Subcutaneous abdominal adipose tissue (tissue), 5 donors: ENCODE measurements around the gene ZFP62.
"Not testable (repeated sequence)": the region's sequence is repeated elsewhere in the genome, so short reads cannot be mapped to it uniquely, and the experiment has no call there.

Source experiments
- H3K27ac ChIP-seq: one replicate; pipeline ENCODE4 v1.7.0; 2013; ENCODE audit warnings: low read depth, mild to moderate bottlenecking, inconsistent platforms, low read length, moderate library complexity
- H3K27me3 ChIP-seq, 5 donors: one replicate each; pipeline ENCODE4 v1.7.0; 2013; ENCODE audit warnings: low read length in 5 of 5, inconsistent platforms in 1 of 5; ENCODE audit not compliant: control insufficient read depth in 5 of 5, insufficient read depth in 4 of 5
- H3K36me3 ChIP-seq, 5 donors: one replicate each; pipeline ENCODE4 v1.7.0; 2013; ENCODE audit warnings: low read length in 5 of 5; ENCODE audit not compliant: control insufficient read depth in 5 of 5, insufficient read depth in 5 of 5
- H3K4me1 ChIP-seq, 5 donors: one replicate each; pipeline ENCODE4 v1.7.0; 2013; ENCODE audit warnings: low read length in 5 of 5, mild to moderate bottlenecking in 3 of 5, moderate library complexity in 1 of 5; ENCODE audit not compliant: control insufficient read depth in 5 of 5, insufficient read depth in 5 of 5
- H3K4me3 ChIP-seq, 5 donors: one replicate each; pipeline ENCODE4 v1.7.0; 2013; ENCODE audit warnings: low read length in 5 of 5, low read depth in 1 of 5
- H3K9ac ChIP-seq, 5 donors: one replicate each; pipeline ENCODE4 v1.7.0; 2013; ENCODE audit warnings: low read length in 5 of 5, mild to moderate bottlenecking in 4 of 5, moderate library complexity in 3 of 5
- H3K9me3 ChIP-seq, 5 donors: one replicate each; pipeline ENCODE4 v1.7.0; 2013; ENCODE audit warnings: low read length in 5 of 5; ENCODE audit not compliant: control insufficient read depth in 5 of 5
- donor health status: healthy.
- donor health status: healthy.
- donor health status: healthy.
- donor health status: healthy.
- donor health status: healthy.

Gene ZFP62

DNA sequence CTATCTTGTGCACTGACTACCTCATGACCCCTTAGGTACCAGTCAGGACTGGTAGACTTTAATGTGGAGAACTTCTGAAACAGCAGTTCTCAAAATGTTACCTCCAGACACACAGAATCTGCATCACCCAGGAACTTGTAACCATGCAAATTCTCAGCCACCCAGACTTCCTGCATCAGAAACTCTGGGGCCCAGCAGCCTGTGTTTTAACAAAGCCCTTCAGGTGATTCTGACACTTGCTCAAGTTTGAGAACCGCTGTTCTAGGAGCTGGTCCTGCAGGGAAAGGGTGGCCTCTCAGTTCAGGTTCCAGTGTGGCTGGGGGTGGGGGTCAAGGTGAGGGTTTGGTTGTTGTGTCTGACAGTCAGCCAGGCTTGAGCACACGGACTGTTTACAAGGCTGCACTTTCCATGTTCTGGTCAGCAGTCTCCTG lies 28.4 kb downstream of the ZFP62 start:
- Histone ChIP-seq H3K36me3 (peaks cover 5 to 36% (median 35%) of the 10 kb centered on the region in 5 donors), H3K4me3 (peak overlapping the region in 4 of 5 donors; percentile 93 to 99 (median 98)), H3K9ac (peak overlapping the region in 3 of 5 donors; percentile 88 to 94 (median 88))

DNA sequence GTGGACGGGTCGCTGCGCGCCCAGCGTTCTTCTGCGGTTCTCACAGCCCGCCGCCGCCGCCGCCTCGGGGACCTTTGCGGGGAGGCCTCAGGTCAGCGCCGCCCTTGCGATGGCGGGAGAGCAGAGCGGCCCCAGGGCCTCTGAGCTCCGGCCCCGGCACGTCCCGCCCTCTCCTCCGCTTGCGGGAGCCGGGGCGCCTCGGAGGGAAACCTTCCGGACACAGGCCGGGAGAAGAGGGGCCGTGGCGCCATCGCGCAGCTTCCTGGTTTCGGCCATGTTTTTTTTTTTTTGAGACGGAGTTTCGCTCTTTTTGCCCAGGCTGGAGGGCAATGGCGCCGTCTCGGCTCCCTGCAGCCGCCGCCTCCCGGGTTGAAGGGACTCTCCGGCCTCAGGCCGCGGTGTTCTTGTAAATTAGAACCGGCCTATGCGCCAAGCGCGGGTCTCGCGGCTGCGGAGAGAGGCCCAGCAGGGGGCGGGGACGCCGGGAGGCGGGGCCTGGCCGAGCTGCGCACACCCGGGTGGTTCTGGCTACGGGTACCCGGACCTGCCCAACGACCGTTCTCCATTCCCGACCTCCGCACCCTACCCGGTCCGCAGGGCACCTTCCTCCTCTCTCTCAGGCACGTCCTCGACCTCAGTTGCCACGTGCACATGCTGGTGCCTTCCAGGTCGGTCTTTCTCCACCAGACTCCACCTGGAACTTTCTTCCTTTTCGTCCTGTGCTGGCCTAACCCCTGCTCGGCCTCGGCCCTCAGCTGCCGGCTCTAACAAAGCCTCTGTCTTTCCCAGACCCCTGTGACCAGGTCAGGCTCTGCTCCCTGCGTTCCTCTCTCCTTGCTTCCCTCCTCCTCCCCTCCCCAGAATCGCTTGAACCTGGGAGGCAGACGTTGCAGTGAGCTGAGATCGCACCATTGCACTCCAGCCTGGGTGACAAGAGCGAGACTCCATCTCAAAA lies 29.7 kb downstream of the ZFP62 start:
- H3K4me1 ChIP-seq: peaks cover 9 to 63% (median 47%) of the 10 kb centered on the region in 5 donors
- H3K27me3 ChIP-seq: no peaks in the 10 kb centered on the region
- peak overlapping the region; percentile 78 to 99 (median 98) for H3K4me3 ChIP-seq
- peaks cover 5 to 25% (median 24%) of the 10 kb centered on the region in 5 donors for H3K36me3 ChIP-seq
- peak overlapping the region; percentile 96 for H3K27ac ChIP-seq
- H3K9ac ChIP-seq: peak overlapping the region; percentile 88 to 94 (median 88)
- peaks cover 0 to 4% (median 0%) of the 10 kb centered on the region in 5 donors for H3K9me3 ChIP-seq

More for the DNA sequence above, 28.4 kb downstream of the ZFP62 start:
- Histone ChIP-seq H3K9me3 (peaks cover 0 to 4% (median 0%) of the 10 kb centered on the region in 5 donors), H3K27ac (peak overlapping the region; percentile 96), H3K4me1 (peaks cover 9 to 54% (median 45%) of the 10 kb centered on the region in 5 donors), H3K27me3 (no peaks in the 10 kb centered on the region)

DNA sequence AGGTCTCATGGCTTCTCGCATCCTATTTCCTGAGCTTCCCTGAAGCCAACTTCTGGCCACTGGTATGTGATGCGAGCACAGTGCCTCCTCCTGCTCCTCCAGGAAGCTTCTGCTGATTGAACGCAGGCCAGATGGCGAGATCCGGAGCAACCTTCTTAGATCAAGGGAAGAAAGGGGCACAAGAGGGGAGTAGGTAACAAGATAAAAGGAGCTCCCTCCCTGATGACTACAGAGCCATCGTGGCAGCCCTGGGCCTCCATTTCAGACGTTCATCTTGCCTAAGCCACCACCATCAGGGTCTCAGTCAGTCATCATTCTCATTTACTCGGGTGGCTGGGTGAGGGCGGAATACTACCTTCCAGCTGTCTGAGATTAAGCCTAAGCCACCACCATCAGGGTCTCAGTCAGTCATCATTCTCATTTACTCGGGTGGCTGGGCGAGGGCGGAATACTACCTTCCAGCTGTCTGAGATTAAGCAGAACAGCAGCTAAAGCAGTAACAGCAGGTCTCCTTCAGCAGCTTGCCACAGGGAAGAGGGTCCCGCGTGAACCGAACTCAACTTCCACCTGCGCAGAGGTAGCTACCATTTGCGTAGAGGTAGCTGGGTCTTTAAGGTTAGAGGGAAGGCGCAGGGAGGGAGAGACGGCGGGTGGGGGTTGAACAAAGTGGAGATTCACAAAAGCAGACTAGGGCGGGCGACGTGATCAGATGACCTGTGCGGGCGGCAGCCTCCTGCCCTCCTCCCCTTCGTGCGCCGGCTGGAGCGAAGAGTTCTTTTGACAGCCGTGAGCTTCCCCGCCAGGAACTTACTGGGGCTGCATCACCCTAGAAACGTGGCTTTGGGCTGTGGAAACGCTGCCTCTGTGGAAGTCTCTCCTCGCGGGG lies 30.6 kb downstream of the ZFP62 start:
- Histone ChIP-seq H3K36me3 (peaks cover 5 to 17% (median 14%) of the 10 kb centered on the region in 5 donors), H3K27me3 (no peaks in the 10 kb centered on the region), H3K9ac (peak overlapping the region; percentile 88 to 94 (median 88)), H3K4me3 (peak overlapping the region; percentile 78 to 99 (median 98)), H3K9me3 (peaks cover 0 to 4% (median 0%) of the 10 kb centered on the region in 5 donors), H3K27ac (peak overlapping the region; percentile 96), H3K4me1 (peaks cover 16 to 73% (median 57%) of the 10 kb centered on the region in 5 donors)

DNA sequence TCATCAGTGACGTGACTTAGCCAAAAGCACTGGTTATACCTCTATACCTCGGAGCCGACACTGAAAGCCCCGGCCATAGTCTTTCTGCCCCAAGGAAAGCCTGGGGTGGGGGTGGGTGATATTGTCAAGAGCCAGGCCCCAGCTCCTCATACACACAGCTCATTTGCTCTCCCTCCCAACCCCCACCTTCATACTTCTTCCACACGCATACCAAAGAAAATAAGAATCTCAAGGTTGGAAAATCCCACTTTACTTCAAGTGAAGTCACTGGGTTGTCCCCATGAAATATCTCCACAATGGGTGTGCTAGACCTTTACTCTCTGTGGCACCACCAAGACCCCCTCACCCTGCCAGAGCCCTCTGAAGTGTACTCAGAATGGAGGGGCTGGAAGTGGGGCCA lies 31.4 kb downstream of the ZFP62 start:
- H3K36me3 ChIP-seq: peaks cover 2 to 9% (median 7%) of the 10 kb centered on the region in 5 donors
- H3K4me1 ChIP-seq: peaks cover 20 to 74% (median 60%) of the 10 kb centered on the region in 5 donors
- H3K4me3 ChIP-seq: peak overlapping the region; percentile 78 to 99 (median 98)
- H3K9ac ChIP-seq: peak overlapping the region in 4 of 5 donors; percentile 88 to 94 (median 88)
- no peaks in the 10 kb centered on the region for H3K27me3 ChIP-seq
- peak overlapping the region; percentile 96 for H3K27ac ChIP-seq
- peaks cover 0 to 4% (median 0%) of the 10 kb centered on the region in 5 donors for H3K9me3 ChIP-seq

DNA sequence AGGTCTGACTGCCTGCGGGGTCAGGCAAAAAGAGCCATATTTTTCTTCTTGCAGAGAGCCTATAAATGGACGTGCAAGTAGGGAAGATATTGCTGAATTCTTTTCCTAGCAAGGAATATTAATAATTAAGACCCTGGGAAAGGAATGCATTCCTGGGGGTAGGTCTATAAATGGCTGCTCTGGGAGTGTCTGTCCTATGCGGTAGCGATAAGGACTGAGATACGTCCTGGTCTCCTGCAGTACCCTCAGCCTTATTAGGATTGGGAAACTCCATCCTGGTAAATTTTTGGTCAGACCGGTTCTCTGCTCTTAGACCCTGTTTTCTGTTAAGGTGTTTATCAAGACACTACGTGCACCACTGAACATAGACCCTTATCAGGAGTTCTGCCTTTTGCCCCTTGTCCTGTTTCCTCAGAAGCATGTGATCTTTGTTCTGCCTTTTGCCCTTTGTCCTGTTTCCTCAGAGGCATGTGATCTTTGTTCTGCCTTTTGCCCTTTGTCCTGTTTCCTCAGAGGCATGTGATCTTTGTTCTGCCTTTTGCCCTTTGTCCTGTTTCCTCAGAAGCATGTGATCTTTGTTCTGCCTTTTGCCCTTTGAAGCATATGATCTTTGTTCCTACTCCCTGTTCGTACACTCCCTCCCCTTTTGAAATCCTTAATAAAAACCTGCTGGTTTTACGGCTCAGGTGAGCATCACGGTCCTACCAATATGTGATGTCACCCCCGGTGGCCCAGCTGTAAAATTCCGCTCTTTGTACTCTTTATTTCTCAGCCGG lies 32.1 kb downstream of the ZFP62 start:
- Histone ChIP-seq H3K4me1 (peaks cover 20 to 79% (median 62%) of the 10 kb centered on the region in 5 donors), H3K9ac (peak overlapping the region in 1 of 5 donors; percentile 94), H3K27ac (peak overlapping the region; percentile 96), H3K4me3 (peak overlapping the region in 2 of 5 donors; percentile 78 to 98)
- H3K9me3 ChIP-seq, H3K36me3 ChIP-seq, H3K27me3 ChIP-seq: not testable (repeated sequence)

DNA sequence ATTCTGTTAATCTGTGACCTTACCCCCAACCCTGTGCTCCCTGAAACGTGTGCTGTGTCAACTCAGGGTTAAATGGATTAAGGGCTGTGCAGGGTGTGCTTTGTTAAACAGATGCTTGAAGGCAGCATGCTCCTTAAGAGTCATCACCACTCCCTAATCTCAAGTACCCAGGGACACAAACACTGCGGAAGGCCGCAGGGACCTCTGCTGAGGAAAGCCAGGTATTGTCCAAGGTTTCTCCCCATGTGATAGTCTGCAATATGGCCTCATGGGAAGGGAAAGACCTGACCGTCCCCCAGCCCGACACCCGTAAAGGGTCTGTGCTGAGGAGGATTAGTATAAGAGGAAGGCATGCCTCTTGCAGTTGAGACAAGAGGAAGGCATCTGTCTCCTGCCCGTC lies 33.7 kb downstream of the ZFP62 start:
- Histone ChIP-seq H3K27ac (peak overlapping the region; percentile 68), H3K4me1 (peaks cover 19 to 73% (median 62%) of the 10 kb centered on the region in 5 donors)

DNA sequence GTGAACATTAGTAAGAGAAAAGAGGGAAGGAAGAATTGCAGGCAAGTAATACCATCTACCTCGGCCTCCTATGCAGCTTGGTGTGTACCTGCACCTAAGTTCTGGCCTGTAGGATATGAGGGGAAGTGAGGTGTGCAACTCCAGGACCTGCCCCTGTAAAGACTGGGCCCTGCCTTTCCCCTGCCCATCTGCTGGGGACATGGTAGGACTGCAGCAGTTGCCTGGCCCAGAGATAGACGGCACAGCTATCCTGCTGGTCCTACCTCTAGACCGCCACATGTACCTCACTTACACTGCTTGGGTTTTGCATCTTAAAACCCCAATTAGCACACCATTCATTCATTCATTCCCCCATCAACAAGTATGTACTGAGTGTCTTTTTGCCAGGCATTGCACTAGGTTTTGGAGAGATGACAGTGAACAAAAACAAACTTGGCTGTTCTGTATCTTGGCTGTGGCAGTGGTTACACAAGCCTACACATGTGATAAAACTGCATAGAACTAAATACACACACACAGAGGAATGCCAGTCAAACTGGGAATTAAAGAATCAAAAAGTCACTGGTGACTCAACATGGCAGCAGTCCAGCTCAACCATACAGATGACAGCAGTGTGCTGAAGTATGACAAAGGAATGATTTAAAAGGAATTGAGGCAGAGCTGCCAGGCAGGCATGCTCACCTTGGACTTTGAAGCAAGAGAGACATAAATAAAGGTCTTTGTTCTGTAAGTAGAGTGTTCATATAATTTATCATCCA lies 35.1 kb downstream of the ZFP62 start:
- peak overlapping the region; percentile 68 for H3K27ac ChIP-seq
- no peaks in the 10 kb centered on the region for H3K27me3 ChIP-seq
- H3K9me3 ChIP-seq: peaks cover 0 to 4% (median 0%) of the 10 kb centered on the region in 5 donors
- H3K36me3 ChIP-seq: peaks cover 0 to 2% (median 0%) of the 10 kb centered on the region in 5 donors
- peaks cover 18 to 70% (median 60%) of the 10 kb centered on the region in 5 donors for H3K4me1 ChIP-seq
- H3K4me3 ChIP-seq: no peak overlapping the region
- peak overlapping the region in 1 of 5 donors; percentile 17 for H3K9ac ChIP-seq

More for the DNA sequence above, 33.7 kb downstream of the ZFP62 start:
- H3K9me3 ChIP-seq, H3K9ac ChIP-seq, H3K27me3 ChIP-seq, H3K36me3 ChIP-seq, H3K4me3 ChIP-seq: not testable (repeated sequence)

DNA sequence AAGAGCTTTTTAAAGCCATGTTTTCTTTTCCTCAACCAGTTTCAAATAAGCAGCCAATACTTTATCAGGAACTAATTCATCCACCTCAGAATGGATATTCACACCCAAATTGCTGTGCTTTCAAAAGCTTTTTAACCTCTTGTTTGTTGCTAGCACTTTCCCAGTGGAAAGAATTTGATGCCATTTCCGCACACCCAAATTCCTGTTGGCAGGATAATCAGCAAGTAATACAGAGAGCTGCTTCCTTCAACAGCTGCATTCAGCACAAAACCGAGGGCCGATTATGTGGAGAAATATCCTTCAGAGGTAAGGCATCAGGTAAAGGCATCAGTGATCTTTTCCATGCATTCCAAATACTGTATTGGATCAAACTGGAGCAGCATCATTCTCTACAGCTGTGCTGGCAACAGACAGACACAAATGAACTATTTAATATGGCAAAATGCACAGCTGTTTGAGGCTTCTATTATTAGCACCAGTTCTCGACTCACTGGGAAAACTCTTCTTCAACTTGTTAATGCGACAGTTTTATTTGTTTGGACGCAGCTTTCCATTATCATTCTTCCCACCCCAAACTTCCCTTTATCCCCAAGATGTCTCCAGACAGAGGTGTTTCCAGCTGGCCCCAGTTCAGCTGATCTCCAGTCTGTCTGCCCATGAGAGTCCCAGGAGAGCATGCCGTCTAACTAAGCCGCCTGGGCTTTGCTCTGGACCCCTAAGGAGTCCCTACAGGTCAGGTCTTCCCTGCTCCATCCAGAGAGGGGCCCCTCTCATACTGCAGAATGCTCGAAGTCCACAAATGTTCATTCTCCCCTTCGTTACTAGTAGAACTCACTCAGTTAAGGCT lies 36.2 kb downstream of the ZFP62 start:
- Histone ChIP-seq H3K36me3 (peaks cover 0 to under 1% (median 0%) of the 10 kb centered on the region in 5 donors), H3K9ac (peak overlapping the region in 1 of 5 donors; percentile 2), H3K27me3 (no peaks in the 10 kb centered on the region), H3K4me1 (peaks cover 23 to 72% (median 61%) of the 10 kb centered on the region in 5 donors), H3K27ac (peak overlapping the region; percentile 68), H3K9me3 (peaks cover 0 to 4% (median 0%) of the 10 kb centered on the region in 5 donors), H3K4me3 (peak overlapping the region in 1 of 5 donors; percentile 18)
